DMS79 treated with DMSO at 0.1 percent for 48 hours (cell line): ENCODE data around the gene TSPAN6.

Experiments used
- DNase-seq: peaks from one replicate; lab custom pipeline; 2025; lab: John Stamatoyannopoulos, UW

TSPAN6 gene, protein sequence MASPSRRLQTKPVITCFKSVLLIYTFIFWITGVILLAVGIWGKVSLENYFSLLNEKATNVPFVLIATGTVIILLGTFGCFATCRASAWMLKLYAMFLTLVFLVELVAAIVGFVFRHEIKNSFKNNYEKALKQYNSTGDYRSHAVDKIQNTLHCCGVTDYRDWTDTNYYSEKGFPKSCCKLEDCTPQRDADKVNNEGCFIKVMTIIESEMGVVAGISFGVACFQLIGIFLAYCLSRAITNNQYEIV

DNA sequence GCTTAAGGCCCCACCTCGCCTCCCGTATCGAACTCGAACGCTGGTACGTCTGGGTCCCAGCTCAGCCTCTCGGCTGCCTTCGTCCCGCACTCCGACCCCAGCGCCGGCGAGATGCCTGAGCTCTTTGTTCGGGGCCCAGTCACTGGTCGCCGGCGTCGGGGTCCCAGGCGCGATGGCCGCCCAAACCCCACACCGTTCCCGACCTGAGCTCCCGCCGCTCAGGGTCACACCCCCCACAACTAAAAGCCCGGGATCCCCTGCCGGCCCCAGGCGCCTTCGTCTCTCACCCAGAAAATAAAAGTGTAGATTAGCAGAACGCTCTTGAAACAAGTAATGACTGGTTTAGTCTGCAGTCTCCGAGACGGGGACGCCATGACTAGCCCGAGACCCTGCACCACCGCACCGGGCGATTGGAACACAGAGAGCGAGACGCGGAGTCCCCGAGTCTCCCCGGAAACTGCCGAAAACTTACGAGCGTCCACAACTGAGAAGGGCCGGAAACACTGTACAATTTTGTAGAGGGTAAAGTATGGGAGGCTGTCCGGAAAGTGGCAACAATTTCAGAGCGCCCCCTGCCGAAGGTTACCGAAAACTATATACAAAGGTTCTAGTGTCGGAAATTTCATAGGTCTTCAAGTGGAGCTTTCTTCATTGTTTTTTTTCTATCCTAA lies at the start of gene TSPAN6:
TSPAN6 (minus strand) TSS at position 486 of the 671 bp plus-strand sequence; CDS start at position 374, 112 bp downstream.
- DNase-seq, result peak; percentile 70

DNA sequence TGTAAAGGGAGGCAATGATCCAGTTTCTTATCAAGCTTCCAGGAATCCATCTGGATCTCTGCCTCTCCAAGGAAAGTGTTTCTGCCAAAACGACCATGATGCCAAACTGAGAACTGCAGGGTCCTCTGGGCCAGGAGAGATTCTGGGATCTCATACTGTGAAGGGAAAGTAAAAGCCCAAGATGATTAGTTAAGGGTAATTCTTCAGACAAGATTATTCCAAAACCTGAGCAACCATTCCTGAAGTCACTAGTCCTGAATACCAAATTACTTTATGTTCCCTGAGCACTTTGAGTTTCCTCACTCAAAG lies 49.3 kb upstream of the TSPAN6 start:
- no peak for DNase-seq

DNA sequence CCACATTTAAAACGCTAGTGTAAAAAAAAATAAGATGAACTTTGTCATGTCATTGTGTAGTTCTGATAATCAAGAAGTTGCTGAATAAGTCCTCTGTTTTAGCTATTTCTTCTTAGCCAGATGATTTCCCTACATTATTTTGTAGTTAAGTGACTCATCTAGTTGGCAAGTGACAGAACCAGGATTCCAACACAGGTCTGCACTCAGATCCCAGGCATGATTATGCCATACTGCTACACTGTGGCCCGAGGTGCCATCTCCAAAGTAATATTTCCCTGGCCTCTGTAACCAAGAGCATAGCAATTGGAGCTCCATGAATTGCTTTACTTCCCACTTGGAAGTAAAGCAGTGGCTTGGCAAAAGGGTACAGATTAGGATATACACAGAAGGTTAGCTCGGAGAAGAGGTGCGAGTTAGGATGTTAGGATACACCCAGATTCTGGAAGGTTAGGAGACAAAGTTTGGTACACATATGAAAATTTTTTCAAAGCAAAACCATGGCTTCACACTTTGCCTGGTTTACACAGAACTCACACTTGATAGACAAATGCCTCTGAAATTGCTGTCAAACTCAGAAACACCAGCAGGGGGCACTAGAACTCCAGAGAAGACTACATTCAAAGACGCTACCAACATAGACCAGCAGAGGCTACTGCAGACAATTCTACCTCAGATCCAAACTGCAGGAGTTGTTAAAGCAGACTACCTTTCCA lies 48.8 kb upstream of the TSPAN6 start:
- DNase-seq, result peak; percentile 58

DNA sequence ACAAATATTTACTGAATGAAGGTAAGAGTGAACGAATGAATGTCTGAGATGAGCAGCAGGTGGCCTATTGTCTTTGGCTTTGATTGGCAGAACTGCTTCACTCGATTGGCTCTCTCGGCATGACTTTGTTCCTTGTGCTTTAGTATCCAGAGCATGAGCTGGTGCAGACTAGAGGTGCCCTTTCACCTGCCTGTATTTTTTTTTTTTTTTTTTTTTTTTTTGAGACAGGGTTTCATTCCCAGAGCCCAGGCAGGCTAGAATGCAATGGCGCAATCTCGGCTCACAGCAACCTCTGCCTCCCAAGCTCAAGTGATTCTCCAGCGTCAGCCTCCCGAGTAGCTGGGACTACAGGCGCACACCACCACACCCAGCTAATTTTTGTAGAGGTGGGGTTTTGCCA lies 46.3 kb upstream of the TSPAN6 start:
- no peak for DNase-seq

DNA sequence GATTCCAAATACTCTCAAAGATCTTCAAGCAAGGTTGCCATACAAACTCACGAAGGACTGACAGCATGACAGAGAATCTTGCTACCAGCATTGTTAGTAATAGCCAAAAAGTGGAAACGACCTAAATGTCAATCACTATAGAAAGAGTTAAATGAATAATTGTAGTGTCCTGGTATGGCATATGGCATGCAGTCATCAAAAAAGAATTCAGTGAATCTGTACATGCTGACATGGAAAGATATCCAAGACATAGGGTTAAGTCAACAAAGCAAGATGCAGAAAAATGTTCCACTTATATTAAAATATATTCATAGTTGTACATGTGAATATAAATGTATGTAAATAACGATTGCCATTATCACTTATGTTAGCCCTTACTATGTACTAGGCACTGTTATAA lies 45.0 kb upstream of the TSPAN6 start:
- no peak for DNase-seq

DNA sequence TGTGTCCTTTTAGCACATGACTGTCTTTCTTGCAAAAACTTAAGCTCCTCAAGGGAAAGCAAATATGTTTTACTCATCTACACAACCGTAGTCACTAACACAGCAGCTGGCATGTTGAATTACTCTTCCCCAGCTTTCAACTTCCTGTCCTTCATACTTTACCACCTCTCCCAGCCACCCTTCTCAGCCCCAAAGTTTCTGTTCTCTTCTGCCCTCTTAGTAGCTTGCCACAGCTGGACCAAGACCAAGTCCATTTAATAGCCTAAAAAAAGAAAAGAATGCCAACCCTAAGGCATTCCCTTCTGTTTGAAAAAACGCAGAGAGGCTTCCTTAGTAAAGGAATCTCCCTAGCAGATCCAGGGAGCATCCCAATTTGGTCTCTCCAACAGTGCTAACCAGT lies 44.1 kb upstream of the TSPAN6 start:
- no peak for DNase-seq

DNA sequence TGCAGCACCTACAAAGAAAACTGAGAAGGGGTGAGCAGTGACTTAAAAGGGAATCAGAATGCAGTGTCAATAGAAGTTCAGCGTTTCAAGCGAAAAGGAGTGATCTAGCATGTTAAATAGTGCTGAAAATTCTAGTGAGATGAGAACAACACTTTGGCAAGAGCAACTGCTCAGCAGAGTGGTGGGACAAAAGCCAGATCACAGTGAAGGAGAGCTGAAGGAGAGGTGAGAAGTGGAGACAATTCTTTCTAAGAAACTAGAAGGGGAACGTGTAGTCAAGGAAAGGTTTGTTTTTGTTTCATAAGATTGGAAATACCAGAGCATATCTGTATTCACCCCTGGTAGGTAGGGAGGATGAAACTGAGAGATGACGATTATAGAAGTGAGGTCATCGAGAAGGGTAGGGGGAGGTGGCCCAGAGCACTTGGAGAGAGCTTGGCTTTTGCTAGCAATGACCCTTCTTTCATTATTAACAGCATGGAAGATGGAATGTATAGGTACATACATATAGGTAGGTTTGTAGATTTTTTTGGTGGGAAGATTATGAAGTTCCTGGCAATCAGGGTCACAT lies 41.1 kb upstream of the TSPAN6 start:
- no peak for DNase-seq

DNA sequence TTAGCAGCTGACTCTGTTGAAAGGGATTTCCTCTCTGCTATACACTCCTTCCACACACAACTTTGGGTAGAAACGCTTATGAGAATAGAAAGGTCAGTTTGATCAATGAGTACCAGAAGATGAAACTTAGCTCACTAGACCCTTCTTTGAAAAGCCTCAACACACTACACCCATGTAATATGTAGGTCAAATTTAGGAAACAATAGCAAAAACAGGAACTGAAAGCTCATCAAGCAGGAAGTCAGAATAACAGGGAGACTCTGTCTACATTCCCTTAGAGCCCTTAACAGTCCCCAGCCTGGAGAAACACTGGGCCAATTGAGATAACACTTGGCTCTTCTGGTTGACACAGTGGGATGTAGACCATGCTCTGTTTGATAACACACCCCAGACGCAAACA lies 38.1 kb upstream of the TSPAN6 start:
- no peak for DNase-seq

DNA sequence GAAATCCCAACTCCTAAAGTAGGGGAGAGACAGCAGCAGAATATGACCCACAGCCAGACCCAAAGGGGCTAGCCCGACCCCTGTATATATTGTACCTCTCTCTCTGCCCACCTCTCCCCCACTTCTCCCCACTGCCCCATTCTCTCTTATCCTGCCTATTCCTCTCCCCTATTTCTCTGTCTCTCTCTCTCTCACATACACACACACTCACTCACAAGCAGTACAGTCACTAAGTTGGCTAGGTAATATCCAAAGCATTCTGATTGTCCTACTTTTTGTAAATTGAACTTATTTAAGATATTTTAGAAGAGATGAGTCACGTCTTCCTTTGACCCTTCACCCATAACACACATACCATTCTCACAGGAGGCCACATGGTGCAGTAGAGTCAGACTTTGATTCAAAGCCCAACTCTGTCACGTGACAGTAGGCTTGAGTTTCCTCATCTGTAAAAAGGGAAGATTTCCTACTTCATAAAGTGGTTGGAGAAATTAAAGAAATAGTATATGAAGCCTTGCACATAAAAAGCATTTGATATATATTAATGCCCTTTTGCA lies 36.9 kb upstream of the TSPAN6 start:
- DNase-seq, result no peak

DNA sequence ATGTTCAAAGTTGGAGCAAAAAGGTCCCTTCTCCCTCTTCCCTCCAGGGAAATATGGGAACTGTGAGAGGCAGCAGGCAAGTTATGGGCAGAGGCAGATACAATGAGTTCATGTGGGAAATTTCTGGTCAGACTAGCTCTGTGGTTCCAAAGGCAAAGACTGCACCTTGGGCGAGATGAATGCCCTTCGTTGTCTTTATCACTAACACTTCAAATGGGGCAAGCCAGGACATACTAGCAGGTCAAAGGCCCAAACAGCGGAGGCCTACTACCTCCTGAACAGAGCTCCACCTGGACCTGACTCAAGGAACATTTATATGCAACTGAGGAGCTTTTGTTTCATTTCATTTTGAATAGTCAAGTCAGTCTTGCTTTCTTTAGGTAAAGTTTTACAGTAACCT lies 36.4 kb upstream of the TSPAN6 start:
- no peak for DNase-seq

DNA sequence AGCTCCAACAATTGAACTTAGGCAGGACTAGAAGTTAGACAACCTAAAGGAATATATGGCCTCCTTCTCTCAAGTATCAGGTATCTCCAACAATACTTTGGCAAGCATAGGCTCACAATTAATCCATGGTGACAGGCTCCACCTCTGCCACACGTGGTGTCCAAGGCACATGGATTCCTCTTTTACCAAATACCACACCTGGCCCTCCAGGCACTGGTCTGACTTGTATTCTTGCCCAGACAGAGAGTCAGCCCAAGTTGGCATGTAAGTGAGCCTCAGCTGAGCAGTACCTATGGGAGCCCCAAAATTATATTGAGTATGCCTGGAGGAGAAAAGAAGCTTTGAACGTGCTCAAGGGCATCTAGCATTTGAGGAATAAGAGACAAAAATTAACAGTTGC lies 27.0 kb upstream of the TSPAN6 start:
- DNase-seq, result no peak

DNA sequence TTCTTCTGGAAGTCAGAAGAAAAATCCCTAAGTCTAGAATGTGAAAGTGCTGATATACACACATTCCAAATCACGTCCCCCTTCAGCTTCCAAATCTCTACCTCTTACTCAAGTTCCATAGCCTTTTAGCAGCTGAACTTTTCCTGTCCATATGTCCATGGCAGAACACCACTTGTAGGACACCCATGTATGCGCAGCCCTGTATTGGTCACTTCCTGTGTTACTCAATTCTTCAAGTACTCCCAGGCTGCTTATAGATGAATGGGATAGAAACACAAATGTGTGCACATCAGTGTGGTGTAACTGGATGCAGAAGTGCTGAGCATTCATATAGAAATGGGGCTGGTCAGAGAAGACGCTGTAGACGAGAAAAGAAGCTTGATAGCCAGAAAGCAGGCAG lies 26.2 kb upstream of the TSPAN6 start:
- DNase-seq, result no peak

DNA sequence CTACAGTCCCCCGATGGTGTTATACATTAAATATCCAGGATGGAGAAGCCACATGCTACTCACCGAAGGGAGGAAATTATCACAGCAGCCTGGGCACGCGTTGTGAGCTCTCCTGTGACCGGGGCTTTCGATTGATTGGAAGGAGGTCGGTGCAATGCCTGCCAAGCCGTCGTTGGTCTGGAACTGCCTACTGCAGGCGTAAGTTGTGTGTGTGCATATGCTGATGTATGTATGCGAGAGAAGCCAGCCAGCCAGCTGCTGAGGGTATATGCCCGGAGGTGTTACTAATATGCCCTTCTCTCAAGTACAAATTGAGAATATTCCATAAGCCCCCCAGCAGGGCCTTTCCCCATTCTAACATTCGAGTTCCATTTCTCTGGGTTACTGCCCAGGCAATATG lies 25.6 kb upstream of the TSPAN6 start:
- no peak for DNase-seq

DNA sequence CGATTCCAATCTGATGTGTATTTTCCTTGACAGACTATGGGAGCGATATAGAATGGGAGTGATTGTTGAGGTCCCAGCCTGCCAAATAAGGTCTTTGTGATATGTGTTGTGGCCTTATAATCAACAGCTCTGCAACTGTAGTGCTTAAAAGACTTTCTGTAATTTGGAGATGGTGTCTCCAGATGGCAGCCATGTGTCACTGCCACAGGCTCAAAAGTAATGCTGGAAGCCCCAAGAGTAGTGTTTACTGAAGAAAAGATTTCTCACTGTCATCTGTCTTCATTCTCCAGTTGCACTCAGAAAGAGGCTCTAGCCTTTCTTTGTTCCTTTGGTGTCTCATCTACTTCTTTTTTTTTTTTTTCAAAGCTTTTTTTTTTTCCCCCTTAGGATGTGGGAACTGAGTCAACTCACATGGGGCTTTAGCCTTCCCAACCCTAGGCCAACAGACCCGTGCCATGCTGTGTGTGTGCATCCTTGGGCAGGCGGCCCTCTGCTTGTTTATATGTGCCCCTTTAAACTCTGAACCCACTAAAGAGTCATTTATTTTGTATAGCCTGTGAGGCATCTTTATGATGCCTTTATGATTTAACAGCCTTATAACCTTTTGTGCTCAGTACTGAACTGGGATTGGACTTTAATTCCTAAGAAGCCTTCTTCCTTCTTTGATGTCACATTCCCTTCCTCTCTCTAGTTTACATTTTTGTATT lies 23.0 kb upstream of the TSPAN6 start:
- no peak for DNase-seq

DNA sequence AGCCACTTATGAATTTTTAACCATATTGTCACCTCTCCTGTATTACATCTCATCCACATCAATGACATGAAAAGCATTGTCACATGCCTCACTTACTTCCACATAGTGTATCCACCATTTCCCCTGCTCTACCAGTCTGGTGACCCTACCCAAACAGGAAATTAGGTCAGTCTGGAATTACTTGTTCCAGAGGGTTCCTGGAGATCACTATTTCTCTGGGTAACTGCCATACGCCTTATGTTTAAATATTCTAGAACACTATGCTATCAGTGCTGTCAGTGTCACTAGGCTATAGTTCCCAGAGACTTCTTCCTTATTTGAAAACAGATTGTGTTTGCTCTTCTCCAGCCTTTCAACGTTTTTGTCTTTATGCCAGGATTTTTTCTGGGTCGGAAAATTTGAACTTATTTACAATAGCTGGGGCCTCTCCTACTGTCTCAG lies 22.4 kb upstream of the TSPAN6 start:
- DNase-seq, result no peak

DNA sequence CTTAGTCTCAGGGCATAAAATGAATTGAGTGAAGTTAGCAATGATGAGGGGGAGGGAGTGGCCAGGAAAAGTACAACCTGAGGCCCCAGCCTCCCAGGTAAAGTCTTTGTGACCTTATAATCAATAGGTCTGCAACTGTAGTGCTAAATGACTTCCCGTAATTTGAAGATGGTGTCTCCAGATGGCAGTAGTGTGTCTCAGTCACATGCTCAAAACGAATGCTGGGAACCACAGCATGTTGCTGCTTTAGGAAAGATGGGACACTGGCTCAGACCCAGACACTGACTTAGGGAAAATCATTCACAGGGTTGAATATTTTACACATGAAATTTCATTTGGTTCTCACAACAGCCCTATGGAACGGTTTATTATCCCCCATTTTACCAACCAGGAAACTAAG lies 17.7 kb upstream of the TSPAN6 start:
- no peak for DNase-seq

DNA sequence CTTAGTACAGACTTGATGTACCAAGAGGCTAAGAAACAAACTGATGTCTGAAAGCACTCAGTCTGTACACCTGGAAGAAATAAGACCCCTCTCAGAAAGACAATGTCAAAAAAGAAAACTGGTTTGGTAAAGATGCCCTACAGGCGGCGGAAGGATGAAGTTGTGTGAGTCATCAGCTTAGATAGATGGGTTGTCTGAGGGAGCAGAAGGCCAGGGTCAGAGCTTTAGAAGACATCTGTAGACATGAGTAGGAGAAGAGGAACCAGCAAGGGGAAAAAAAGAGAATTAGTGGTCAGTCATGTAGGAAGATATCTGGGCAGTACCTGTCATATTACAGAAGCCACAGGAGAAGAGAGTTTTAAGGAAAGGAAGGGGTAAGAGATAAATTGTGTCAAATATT lies 15.7 kb upstream of the TSPAN6 start:
- DNase-seq, result no peak

DNA sequence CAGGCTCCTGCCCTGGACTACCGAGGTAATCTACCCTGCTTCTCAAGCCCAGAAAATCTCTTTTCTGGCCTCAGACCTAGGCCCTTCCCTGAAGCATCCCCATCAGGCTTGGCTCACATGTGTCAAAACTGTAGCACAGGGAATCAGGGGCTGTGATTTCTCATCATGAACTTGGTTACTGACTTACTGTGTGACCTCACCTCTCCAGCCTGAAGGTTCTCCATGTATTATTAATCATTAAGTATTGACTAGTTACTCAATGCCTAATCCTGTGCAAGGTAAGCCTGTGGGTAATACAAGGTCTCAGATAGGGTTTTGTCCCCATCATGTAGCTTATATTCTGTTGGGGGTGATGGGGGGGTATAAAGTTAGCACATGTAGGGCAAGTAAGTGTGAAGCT lies 14.2 kb upstream of the TSPAN6 start:
- DNase-seq, result no peak

DNA sequence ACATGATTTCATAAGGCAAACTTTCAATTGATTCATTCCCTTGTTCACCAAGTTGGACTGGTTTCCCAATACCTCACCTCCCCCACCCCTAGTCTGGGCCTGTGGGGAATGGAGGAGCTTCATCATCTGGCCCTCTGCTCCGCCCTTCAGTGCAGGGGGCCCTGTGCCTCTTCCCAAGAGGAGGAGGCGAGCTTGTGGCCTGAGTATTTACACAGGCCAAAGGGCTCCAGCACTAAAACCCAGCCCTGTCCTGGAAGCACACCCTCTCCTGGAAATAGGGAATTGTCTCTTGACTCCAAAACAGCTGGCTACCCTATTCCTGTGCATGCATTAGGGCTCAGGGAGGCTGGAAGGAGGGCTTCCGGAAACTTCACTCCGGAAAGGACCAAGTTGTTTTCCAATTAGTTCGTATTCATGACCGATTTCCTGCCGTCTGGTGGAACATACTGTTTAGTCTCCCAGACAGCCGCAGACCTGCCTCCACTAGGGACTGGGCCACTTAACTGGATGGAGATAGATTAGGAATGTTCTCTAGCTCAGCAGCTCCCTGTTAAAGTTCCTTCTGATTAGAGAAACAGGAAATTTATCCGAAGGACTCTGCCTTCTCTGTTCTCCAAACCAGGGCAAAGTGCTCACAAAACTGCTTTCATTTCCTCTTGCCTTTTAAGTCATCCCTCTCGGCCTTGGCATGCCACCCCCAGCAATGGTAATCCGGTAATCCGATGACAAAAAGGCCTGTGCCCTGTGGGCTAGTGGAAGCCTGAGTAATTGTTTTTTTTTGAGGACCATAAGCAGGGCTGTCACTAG lies 13.1 kb upstream of the TSPAN6 start:
- no peak for DNase-seq

DNA sequence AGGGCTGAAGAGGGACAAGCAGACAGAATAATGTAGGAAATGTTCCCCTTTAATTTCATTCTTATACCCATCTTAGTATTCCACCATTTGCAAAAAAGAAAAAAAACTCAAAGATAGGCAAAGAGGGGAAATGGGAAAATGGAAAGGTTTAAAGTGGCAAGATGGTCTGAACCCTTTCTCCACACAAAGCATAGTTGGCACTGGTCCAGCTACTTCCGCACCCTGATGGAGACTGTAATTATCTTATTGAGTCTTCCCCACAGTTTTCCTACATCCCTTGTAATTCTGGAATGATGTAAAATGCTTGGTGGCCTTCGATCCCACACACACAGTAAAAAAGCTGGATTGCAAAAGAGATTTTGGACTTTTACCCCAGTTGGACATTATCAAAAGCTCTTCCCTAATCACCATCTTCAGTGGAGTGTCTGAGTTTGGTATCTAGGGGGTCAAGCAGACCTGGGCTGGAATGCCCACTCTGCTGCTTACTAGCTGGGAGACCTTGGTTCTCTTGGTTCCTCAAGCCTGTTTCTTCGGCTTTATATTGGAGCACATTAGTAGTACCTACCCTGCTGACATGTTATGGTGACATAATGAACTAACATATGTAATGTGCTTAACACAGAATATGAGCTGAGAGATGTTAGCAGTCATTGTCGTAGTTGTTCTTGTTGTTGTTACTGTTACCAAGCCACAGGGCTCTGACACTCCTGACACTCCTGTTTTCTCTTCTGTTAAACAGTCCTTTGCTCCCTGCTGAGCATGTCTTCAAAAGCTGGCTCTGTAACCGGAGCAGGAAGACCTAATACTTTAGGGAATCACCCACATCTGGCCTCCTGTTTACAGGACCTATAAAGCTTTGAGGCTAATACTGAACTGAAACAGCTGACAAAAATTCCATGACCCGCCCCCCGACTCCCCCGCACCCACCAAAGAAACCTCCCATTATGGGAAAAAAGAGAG lies 12.1 kb upstream of the TSPAN6 start:
- no peak for DNase-seq
